ENCODE data around the gene BRIX1. TPM values are rescaled to one million over a fixed set of nuclear protein-coding genes. Genes with fewer than 3 reads are reported as not detected.

Gene BRIX1
- total RNA-seq, 1 experiment from 2014 or later = 77.0 TPM

GRCh38 chr5:34968258-34968657 lies 52.7 kb downstream of the BRIX1 start:
- Histone ChIP-seq H3K9me3 (ENCODE audit: control insufficient read depth, low read depth, low read length) (no peaks in the 10 kb centered on the region), H3K14ac (ENCODE audit: insufficient read depth, low read length) (no peak overlapping the region), H3K9ac (ENCODE audit: extremely low read depth, insufficient read length, low read length) (no peak overlapping the region), H2BK15ac (ENCODE audit: low read depth, low read length) (no peak overlapping the region), H3K4ac (ENCODE audit: low read depth, low read length) (no peak overlapping the region), H2BK120ac (ENCODE audit: low read depth, low read length, poor library complexity, severe bottlenecking) (no peak overlapping the region), H4K91ac (ENCODE audit: insufficient read length, low read depth, low read length) (no peak overlapping the region), H3K56ac (ENCODE audit: insufficient read length, low read depth, low read length) (no peak overlapping the region), H3K23me2 (ENCODE audit: insufficient read length, low read depth, low read length, poor library complexity, severe bottlenecking) (no peaks in the 10 kb centered on the region), H4K20me1 (ENCODE audit: control insufficient read depth, insufficient read depth, insufficient read length) (no peaks in the 10 kb centered on the region), H2BK20ac (ENCODE audit: low read depth, low read length, poor library complexity, severe bottlenecking) (no peak overlapping the region), H2BK12ac (ENCODE audit: insufficient read length, low read depth, low read length) (no peak overlapping the region), H4K8ac (replicated peaks; ENCODE audit: insufficient read length, low read depth, low read length) (no peak overlapping the region), H3K27me3 (ENCODE audit: insufficient read depth, low read length) (no peaks in the 10 kb centered on the region), H3K27ac (ENCODE audit: insufficient read length, low read depth, low read length) (no peak overlapping the region), H4K5ac (ENCODE audit: insufficient read length, low read depth, low read length) (no peak overlapping the region), H3K79me2 (ENCODE audit: insufficient read depth, low read length) (no peaks in the 10 kb centered on the region), H2AFZ (ENCODE audit: low read length) (no peak overlapping the region), H2AK5ac (ENCODE audit: insufficient read length, low read length) (no peak overlapping the region), H3K23ac (ENCODE audit: insufficient read length, low read depth, low read length) (no peak overlapping the region), H3K79me1 (ENCODE audit: insufficient read depth, low read depth, low read length, poor library complexity, severe bottlenecking) (no peaks in the 10 kb centered on the region), H3K4me1 (ENCODE audit: insufficient read depth, low read length) (no peaks in the 10 kb centered on the region), H3T11ph (ENCODE audit: low read length) (no peak overlapping the region), H3K18ac (ENCODE audit: insufficient read length, low read depth, low read length) (no peak overlapping the region), H3K4me2 (ENCODE audit: insufficient read depth, insufficient read length, low read length) (no peak overlapping the region), H2BK5ac (ENCODE audit: insufficient read length, low read length) (no peak overlapping the region)
- H3K9me3 Mint-ChIP-seq = peaks cover 12 to 15% of the 10 kb centered on the region in 2 experiments
- TF ChIP-seq CTCF (conservative IDR thresholded peaks at IDR 0.05) = no peak
- no peaks in the 10 kb centered on the region; the same call in 1 of the 2 replicates for H3K27me3 Mint-ChIP-seq (ENCODE audit: low read depth)
- peaks cover 7 to 18% (median 13%) of the 10 kb centered on the region in 3 experiments for H3K36me3 Mint-ChIP-seq (ENCODE audit: insufficient read depth in 1 of 3, low read depth in 3 of 3)
- no peaks in the 10 kb centered on the region for H3K4me1 Mint-ChIP-seq
- WGBS (ENCODE audit: extremely low coverage, insufficient read length, low lambda C conversion rate) = no CpG with 5 or more reads among the region's 2 CpGs
- DNase-seq = no peak
- H3K4me3 Mint-ChIP-seq = no peak overlapping the region
- no peak overlapping the region for H3K27ac Mint-ChIP-seq
